HUES48 (cell line): ENCODE data around the gene NEAT1.

ENCODE experiments used
- H3K27ac ChIP-seq: one replicate; pipeline ENCODE4 v1.7.0; 2013; ENCODE audit warnings: low read depth, low read length, inconsistent platforms
- H3K27me3 ChIP-seq: 2 replicates; pipeline ENCODE4 v1.6.1; 2013; ENCODE audit warnings: mild to moderate bottlenecking, low read length; ENCODE audit not compliant: control insufficient read depth, insufficient read depth
- H3K36me3 ChIP-seq: 2 replicates; pipeline ENCODE4 v1.6.1; 2013; ENCODE audit warnings: low read length; ENCODE audit not compliant: control insufficient read depth, insufficient read depth
- H3K4me1 ChIP-seq: 2 replicates; pipeline ENCODE4 v1.6.1; 2013; ENCODE audit warnings: mild to moderate bottlenecking, low read length; ENCODE audit not compliant: control insufficient read depth, insufficient read depth
- H3K4me3 ChIP-seq: 2 replicates; pipeline ENCODE4 v1.5.1; 2013; ENCODE audit warnings: mild to moderate bottlenecking, low read depth, low read length
- H3K9ac ChIP-seq: 2 replicates; pipeline ENCODE4 v1.6.1; 2013; ENCODE audit warnings: mild to moderate bottlenecking, low read depth, low read length, moderate library complexity
- H3K9me3 ChIP-seq: 2 replicates; pipeline ENCODE4 v1.6.1; 2013; ENCODE audit warnings: low read length; ENCODE audit not compliant: control insufficient read depth, insufficient read depth

Gene NEAT1

DNA sequence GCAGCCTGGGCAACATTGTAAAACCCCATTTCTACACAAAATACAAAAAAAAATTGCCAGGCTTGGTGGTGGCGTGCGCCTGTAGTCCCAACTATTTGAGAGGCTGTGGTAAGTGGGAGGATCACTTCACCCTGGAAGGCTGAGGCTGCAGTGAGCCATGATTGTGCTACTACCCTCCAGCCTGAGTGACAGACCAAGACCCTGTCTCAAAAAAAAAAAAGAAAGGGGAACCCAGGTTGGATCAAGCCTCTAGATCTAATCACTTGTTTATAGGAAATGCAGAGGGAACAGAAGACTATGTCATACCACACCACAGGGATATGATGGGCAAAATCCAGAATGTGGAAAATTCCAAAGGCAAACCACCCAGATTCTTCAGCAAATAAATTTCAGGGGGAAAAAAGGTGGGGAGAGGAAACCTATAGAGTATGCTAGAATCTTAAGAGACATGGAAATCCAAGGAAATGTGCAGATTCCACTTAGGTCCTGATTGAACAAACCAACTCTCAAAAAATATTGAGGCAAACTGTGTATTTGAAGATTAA, 59.8 kb downstream of the NEAT1 start:
- Histone ChIP-seq H3K4me1 (peaks cover 46% of the 10 kb centered on the region), H3K27me3 (no peaks in the 10 kb centered on the region), H3K36me3 (no peaks in the 10 kb centered on the region), H3K9ac (no peak overlapping the region), H3K4me3 (no peak overlapping the region), H3K27ac (no peak overlapping the region), H3K9me3 (no peaks in the 10 kb centered on the region)

DNA sequence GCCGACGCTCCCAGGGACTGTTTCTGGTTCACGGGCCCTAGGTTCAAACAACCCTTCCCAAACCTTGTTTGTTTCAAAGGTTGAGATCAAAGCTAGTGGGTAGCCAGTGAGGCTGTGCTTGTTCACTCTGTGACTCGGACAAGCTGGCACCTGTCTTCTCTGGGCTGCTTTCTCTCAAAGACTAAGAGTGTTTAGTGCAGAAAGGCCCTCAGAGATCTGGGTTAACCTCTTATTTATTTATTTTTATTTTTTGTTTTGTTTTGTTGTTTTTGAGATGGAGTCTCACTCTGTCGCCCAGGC, 63.3 kb downstream of the NEAT1 start:
- Histone ChIP-seq H3K9ac (peak overlapping the region; percentile 47), H3K9me3 (no peaks in the 10 kb centered on the region), H3K4me3 (0 out of 2 replicates have a peak overlapping the region, but pooled peaks have one; percentile 3), H3K36me3 (no peaks in the 10 kb centered on the region), H3K4me1 (peaks cover 53% of the 10 kb centered on the region), H3K27ac (peak overlapping the region; percentile 81), H3K27me3 (no peaks in the 10 kb centered on the region)

DNA sequence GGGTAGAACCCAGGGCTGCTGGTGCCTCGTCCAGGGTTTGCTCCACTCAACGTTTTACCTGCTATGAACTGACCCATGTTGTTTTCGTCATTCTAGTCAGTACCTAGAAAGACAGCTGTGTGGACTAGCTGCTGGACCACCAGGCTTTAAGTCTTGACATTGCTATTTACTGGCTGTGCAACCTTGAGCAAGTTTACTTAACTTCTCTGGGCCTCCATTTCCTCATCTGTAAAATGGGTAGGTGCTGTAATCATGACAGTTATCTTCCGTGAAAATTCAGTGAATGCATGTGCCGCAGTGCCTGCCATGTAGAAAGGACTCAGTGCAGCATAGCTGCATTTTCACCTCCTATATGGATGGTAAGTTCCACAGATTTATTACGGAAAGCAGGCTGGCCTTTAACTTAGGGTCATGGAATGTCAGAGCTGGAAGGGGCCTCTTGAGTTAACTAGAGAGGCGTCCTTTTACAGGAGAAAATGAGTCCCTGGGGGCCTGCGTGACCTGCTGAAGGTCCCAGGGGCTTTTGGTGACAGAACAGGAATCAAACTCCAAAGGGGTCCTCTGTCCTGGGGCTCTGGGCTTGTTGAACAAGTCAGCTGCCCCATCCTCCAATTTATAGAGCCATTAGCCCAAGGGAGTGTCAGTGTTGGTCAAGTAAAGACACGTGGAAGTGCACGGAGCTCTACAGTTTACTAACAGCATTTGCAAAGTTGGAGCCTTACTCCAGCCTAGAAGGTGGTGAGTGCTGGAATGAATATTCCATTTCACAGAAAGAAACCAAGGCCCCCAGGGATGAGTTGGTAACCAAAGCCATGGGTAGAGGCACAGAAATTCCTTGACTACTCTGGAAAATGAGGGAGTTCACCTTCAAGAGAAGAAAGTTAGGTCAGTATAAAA, 64.2 kb downstream of the NEAT1 start:
- Histone ChIP-seq H3K9me3 (no peaks in the 10 kb centered on the region), H3K9ac (no peak overlapping the region), H3K36me3 (no peaks in the 10 kb centered on the region), H3K27me3 (no peaks in the 10 kb centered on the region), H3K27ac (peak overlapping the region; percentile 86), H3K4me3 (0 out of 2 replicates have a peak overlapping the region, but pooled peaks have one; percentile 12), H3K4me1 (peaks cover 55% of the 10 kb centered on the region)

DNA sequence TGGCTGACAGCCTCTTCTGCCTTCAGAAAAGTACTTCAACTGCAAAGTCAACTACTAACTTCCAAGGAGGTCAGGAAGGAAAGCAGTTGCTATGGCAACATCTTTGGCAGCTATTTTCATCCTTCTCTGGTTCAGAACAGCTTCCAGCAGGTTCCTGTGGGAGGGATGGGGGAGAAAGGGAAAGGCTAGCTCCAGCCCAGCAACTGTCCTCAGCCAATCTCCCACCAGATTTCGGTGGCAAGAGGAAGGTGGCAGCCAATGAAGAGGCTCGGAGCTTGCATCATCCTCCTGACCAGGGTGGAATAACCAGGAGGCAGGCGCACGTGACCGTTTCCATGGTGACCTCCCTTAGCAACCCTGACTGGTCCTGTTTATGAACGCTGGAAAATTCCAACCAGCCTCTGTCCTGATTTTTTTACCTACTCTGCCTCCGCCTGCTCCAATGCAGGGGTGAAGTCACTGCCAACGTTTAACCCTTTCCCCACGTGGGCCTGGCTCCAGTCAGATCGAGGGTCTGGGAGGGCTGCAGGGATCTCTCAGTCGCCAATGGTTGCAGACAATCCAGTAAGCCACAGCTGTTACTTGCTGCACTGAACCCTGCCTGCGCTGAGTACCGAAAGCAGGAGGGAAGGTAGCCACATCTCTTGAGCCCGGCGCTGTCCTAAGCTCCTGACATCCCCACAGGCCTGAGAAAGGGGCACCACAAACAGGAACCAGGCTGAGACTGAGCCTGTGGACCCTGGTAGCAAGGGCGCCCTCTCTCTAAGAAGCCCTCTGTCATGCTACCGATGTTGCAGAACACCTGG, 65.1 kb downstream of the NEAT1 start:
- Histone ChIP-seq H3K27ac (peak overlapping the region; percentile 93), H3K4me3 (peak overlapping the region; percentile 48), H3K4me1 (peaks cover 63% of the 10 kb centered on the region)

DNA sequence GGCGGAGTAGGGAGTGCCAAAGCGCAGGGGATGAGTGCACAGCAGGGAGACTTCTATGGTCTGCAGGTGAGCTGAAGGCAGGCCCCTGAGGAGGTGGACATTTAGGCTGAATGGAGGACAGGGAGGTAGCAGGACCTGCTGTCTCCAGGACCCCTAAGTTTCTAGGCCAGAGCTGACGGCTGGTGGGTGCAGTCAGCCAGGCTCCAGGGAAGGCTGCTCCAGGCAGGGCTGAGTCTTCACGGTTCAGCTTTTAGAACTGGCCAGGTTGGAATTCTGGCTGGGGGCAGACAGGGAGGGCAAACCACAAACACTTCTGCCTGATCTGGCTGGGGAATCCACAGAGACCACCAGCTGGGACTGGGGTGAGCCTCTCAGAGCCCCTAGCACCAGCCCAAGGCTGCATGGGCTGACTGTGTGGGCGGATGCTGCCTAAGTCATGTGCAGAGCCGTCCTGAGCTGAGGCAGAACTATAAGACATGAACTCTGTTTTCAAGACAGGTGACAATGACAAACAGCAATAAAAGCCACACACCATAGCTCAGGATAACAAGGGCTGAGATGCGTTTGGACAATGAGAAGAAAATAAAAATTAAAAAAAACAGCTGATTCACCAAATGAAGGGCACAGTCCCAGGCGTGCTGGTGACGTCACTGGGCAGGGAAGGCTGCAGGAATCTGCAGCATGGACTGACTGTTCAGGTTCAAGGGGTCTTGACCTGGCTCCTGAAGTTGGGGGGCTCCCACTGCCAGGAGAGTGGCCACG, 65.9 kb downstream of the NEAT1 start:
- Histone ChIP-seq H3K27ac (peak overlapping the region; percentile 93), H3K9ac (peak overlapping the region; percentile 63), H3K4me1 (peaks cover 71% of the 10 kb centered on the region), H3K4me3 (peak overlapping the region; percentile 48), H3K36me3 (no peaks in the 10 kb centered on the region), H3K9me3 (no peaks in the 10 kb centered on the region), H3K27me3 (no peaks in the 10 kb centered on the region)

More for the DNA sequence above, 65.1 kb downstream of the NEAT1 start:
- Histone ChIP-seq H3K27me3 (no peaks in the 10 kb centered on the region), H3K36me3 (no peaks in the 10 kb centered on the region), H3K9me3 (no peaks in the 10 kb centered on the region), H3K9ac (peak overlapping the region; percentile 63)

DNA sequence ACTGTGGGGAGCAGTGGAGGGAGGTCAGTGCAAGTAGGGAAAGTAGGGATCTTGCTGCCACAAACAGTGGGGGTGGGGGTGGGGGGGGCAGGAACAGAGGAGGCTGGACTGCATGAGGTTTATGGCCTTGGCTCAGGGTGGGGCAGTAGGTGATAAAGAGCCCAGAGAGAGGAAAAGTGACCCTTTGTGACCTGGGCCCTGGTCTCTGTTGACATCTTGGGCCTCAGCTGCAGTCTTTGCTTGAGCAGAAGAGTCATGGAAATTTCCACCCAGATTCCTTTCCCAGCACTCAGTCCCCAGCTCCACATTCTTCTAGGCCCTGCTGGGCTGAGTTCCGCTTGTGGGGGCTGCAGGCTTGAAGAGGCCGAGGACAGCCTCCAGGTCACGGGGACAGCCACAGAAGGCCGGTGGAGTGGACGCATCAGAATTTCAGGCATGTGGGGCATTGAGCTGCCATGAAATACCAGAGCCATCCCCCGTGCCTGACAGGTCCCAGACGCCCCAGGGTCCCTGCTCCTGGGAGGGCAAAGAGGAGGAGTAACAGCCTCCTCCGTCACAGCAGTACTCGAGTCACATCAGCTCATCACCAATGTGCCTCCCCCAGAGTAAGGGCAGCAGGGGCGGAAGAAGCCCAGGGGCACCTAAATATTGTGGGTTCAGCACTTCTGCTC, 66.6 kb downstream of the NEAT1 start:
- Histone ChIP-seq H3K9ac (no peak overlapping the region; the same call in 1 of the 2 replicates), H3K36me3 (no peaks in the 10 kb centered on the region), H3K27ac (peak overlapping the region; percentile 93), H3K9me3 (no peaks in the 10 kb centered on the region), H3K27me3 (no peaks in the 10 kb centered on the region), H3K4me3 (0 out of 2 replicates have a peak overlapping the region, but pooled peaks have one; percentile 48), H3K4me1 (peaks cover 76% of the 10 kb centered on the region)

DNA sequence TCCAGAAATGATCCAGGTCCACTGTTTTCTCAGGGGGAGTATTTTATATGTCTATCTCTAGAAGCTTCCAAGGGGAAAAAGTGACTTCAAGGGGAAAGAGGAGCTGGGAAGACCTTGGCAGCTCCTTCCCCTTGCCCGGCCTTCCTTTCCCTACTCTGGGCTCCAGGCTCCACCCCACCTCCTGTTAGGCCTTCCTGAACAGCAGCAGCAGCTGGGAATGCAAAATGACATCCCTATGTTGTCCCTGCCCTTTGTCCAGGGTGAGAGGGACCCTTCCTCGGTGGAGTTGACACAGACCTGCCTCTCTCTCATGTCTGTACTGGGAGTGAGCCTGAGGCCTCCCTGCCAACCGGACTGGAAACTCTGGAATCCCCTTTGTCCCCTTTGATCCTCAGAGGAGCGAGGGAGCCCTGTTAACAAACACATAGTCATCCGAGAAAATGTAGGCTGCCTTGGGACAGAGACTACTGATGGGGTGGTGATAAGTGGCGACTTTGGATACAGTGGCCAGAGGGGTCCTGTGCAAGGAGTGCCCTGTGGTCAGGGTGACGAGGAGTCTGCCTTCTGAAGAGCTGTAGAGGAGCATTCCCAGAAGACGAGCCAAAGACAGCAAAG, 67.2 kb downstream of the NEAT1 start:
- Histone ChIP-seq H3K4me3 (no peak overlapping the region), H3K4me1 (peaks cover 73% of the 10 kb centered on the region), H3K36me3 (no peaks in the 10 kb centered on the region), H3K27me3 (no peaks in the 10 kb centered on the region), H3K9ac (no peak overlapping the region), H3K9me3 (no peaks in the 10 kb centered on the region), H3K27ac (peak overlapping the region; percentile 93)

DNA sequence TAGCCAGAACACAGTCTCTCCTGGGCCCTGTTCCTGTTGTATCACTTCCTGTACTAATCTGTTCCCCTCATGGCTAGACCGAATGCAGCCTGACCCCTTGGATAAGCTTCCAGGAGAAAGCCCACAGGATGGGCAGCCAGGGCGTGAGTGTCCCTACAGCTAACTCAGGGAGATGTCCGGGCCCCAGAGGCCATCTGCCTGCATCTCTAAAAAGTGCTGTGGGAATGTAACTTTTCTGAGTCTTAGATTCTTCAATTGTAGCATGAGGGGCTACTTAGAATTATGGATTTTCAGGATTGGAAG, 68.5 kb downstream of the NEAT1 start:
- Histone ChIP-seq H3K4me3 (no peak overlapping the region), H3K9me3 (no peaks in the 10 kb centered on the region), H3K36me3 (no peaks in the 10 kb centered on the region), H3K27ac (peak overlapping the region; percentile 71), H3K4me1 (peaks cover 65% of the 10 kb centered on the region), H3K27me3 (no peaks in the 10 kb centered on the region), H3K9ac (no peak overlapping the region)

DNA sequence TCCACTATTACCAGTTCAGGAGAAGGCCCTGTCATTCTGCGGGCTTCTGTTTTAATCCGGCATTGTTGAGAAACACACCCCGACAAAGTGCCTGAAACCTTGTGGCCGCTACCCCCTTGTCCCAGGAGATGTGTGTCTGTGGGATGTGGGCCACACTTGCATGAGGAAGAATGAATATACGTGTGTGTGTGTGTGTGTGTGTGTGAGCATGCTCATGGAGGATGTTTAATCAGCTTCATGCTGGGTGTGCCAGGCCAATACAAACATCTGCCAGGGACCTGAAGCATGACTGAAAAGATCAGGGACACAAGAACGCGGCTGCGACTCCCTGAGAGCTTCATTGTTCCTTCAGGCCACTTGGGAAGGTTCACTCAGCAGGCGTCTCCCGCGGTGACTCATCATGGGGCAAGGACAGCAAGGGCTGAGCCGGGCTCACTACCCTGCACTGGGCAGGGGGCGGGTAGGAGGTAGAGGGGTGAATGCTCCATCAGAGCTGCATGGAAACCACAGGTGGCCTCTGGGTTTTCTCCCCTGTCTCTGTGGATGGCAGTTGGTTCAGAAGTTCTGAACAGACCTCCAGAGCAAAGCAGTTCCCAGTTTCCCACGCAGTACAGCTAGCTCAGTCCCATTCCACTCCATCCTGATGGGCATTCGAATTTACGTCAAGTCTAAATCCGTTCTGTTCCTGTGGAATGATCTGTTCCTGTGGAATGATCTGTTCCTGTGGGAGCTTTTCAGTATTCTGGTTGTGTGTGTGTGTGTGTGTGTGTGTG, 69.2 kb downstream of the NEAT1 start:
- Histone ChIP-seq H3K9me3 (no peaks in the 10 kb centered on the region), H3K27ac (peak overlapping the region; percentile 71), H3K4me3 (no peak overlapping the region), H3K9ac (no peak overlapping the region), H3K27me3 (no peaks in the 10 kb centered on the region), H3K4me1 (peaks cover 67% of the 10 kb centered on the region), H3K36me3 (no peaks in the 10 kb centered on the region)
